PC-9 (cell line): Measurements from ENCODE around the gene RPGRIP1. TPM values are rescaled to one million over a fixed set of nuclear protein-coding genes. Genes with fewer than 3 reads are reported as not detected.

Experiments used
- BruUV-seq: library from RNA; stranded (reverse); fragments of 400-500 nt; replicated peaks from 2 replicates; lab custom pipeline; 2021; lab: Mats Ljungman, UMichigan
- CTCF ChIA-PET: fragments of 300-600 bp; sonication (Branson Sonifier 250); formaldehyde crosslinking; loops from one replicate; lab custom pipeline; 2022; ENCODE audit warnings: antibody characterized with exemption; lab: Charles Lee
- POLR2A ChIA-PET: fragments of 300-600 bp; sonication (Branson Sonifier 250); formaldehyde crosslinking; loops from one replicate; lab custom pipeline; 2022; ENCODE audit warnings: antibody characterized with exemption; ENCODE audit not compliant: unreplicated experiment; lab: Charles Lee
- DNase-seq, 2 experiments: peaks; one replicate each; pipeline versions ENCODE4 v3.0.0 to v3.0.0-alpha.2; 2015 to 2022; ENCODE audit warnings: mixed read lengths in 1 of 2
- H2AFZ ChIP-seq: fragments of 200-600 bp; sonication (generic); 2 replicates; pipeline ENCODE4 v1.8.1; 2017; ENCODE audit warnings: antibody characterized with exemption
- H3F3A ChIP-seq: fragments of 200-600 bp; sonication (generic); 2 replicates; pipeline ENCODE4 v1.8.1; 2017; ENCODE audit warnings: antibody characterized with exemption, mild to moderate bottlenecking, low read depth; ENCODE audit not compliant: insufficient read depth
- H3K27ac ChIP-seq: fragments of 200-600 bp; sonication (generic); 2 replicates; pipeline ENCODE4 v1.6.1; 2016; ENCODE audit warnings: mixed run types
- H3K27me3 ChIP-seq: fragments of 200-600 bp; sonication (generic); 2 replicates; pipeline ENCODE4 v1.6.1; 2016; ENCODE audit warnings: low read depth, mixed run types; ENCODE audit not compliant: insufficient read depth
- H3K36me3 ChIP-seq: fragments of 200-600 bp; sonication (generic); 2 replicates; pipeline ENCODE4 v1.6.1; 2016; ENCODE audit warnings: low read depth, mixed run types
- H3K4me1 ChIP-seq: fragments of 200-600 bp; sonication (generic); replicated peaks from 2 replicates; pipeline ENCODE4 v1.6.1; 2016; ENCODE audit warnings: mixed run types; ENCODE audit not compliant: insufficient read depth
- H3K4me2 ChIP-seq: fragments of 200-600 bp; sonication (generic); 2 replicates; pipeline ENCODE4 v1.6.1; 2017; ENCODE audit warnings: mixed run types
- H3K4me3 ChIP-seq: fragments of 200-600 bp; sonication (generic); 2 replicates; pipeline ENCODE4 v1.6.1; 2016; ENCODE audit warnings: mixed run types
- H3K79me2 ChIP-seq: fragments of 200-600 bp; sonication (generic); 2 replicates; pipeline ENCODE4 v1.6.1; 2017; ENCODE audit warnings: low read depth, mixed run types
- H3K9me2 ChIP-seq: fragments of 200-600 bp; sonication (generic); 2 replicates; pipeline ENCODE4 v1.8.1; 2017; ENCODE audit warnings: mild to moderate bottlenecking; ENCODE audit not compliant: insufficient read depth
- H3K9me3 ChIP-seq: fragments of 200-600 bp; sonication (generic); 2 replicates; pipeline ENCODE4 v1.8.1; 2016; ENCODE audit warnings: low read depth; ENCODE audit not compliant: insufficient read depth
- H4K20me1 ChIP-seq: fragments of 200-600 bp; sonication (generic); 2 replicates; pipeline ENCODE4 v1.8.1; 2017; ENCODE audit not compliant: insufficient read depth
- CTCF ChIP-seq: fragments of 200-600 bp; sonication (generic); conservative IDR thresholded peaks from 2 replicates; pipeline ENCODE4 v1.6.1; 2017; ENCODE audit warnings: mixed run types, antibody characterized with exemption, mild to moderate bottlenecking, moderate library complexity
- EZH2 ChIP-seq: fragments of 200-600 bp; sonication (generic); IDR thresholded peaks from 2 replicates; pipeline ENCODE4 v1.8.0; 2017; ENCODE audit warnings: antibody characterized with exemption, low read depth
- intact Hi-C: fragments of 100-400 bp; cut with micrococcal nuclease; formaldehyde crosslinking; loops from one replicate; pipeline ENCODE4 v1.10.0; 2022; ENCODE audit not compliant: unreplicated experiment
- total RNA-seq: library from RNA; stranded (reverse); gene quantifications from 2 replicates; pipeline ENCODE4 v1.2.3, GENCODE V29; 2021

The RPGRIP1 gene
- total RNA-seq, 1 experiment from 2014 or later = 2.1 TPM

- Histone ChIP-seq H3K4me2 (0 out of 2 replicates have a peak overlapping the region, but pooled peaks have one; percentile 2), H3K9me2 (no peaks in the 10 kb centered on the region), H3K27me3 (no peaks in the 10 kb centered on the region), H3K4me3 (no peak overlapping the region), H3F3A (peaks cover 89% of the 10 kb centered on the region), H3K27ac (0 out of 2 replicates have a peak overlapping the region, but pooled peaks have one; percentile 1), H4K20me1 (peaks cover 98% of the 10 kb centered on the region), H3K9me3 (no peaks in the 10 kb centered on the region), H3K79me2 (peaks cover 100% of the 10 kb centered on the region), H3K4me1 (peaks cover 33% of the 10 kb centered on the region), H3K36me3 (peaks cover 77% of the 10 kb centered on the region), H2AFZ (no peak overlapping the region)
- ChIA-PET CTCF (interaction anchor here (0.7 kb wide), 1 partner anchor 13 kb away, joined by 8 read pairs; no protein-coding TSS in a partner anchor), POLR2A (no interaction called here)
- TF ChIP-seq CTCF (no peak), EZH2 (no peak)
- DNase-seq = no peak
- BruUV-seq = no TSS peak
- intact Hi-C loops = no loop called here
Observed at GRCh38 chr14:21258889-21259787, 20.7 kb upstream of the RPGRIP1 start.

GRCh38 chr14:21261824-21262223 lies 18.1 kb upstream of the RPGRIP1 start:
- Histone ChIP-seq H3K79me2 (peaks cover 100% of the 10 kb centered on the region), H3K4me1 (peaks cover 51% of the 10 kb centered on the region), H3K4me3 (no peak overlapping the region), H3K36me3 (peaks cover 82% of the 10 kb centered on the region), H2AFZ (no peak overlapping the region), H3K9me2 (no peaks in the 10 kb centered on the region), H3F3A (peaks cover 91% of the 10 kb centered on the region), H3K27me3 (no peaks in the 10 kb centered on the region), H3K4me2 (peak overlapping the region; percentile 39; the same call in 1 of the 2 replicates), H3K27ac (peak overlapping the region; percentile 20; the same call in 1 of the 2 replicates), H3K9me3 (no peaks in the 10 kb centered on the region), H4K20me1 (peaks cover 98% of the 10 kb centered on the region)
- intact Hi-C loops = loop anchor here (10.0 kb wide), 1 partner anchor 123 kb away; the partner anchor contains the start of gene SUPT16H
- no TSS peak for BruUV-seq
- TF ChIP-seq CTCF (no peak), EZH2 (no peak)
- POLR2A ChIA-PET = no interaction called here
- no peak for DNase-seq
- CTCF ChIA-PET = no interaction called here

- peaks cover 89% of the 10 kb centered on the region for H3F3A ChIP-seq
- H3K9me2 ChIP-seq = no peaks in the 10 kb centered on the region
- no peak for DNase-seq
- intact Hi-C loops = loop anchor here (10.0 kb wide), 1 partner anchor 122 kb away; the partner anchor contains the start of gene SUPT16H
- peak overlapping the region; percentile 20; the same call in 1 of the 2 replicates for H3K27ac ChIP-seq
- no peak for TF ChIP-seq CTCF
- TF ChIP-seq EZH2 = no peak
- H3K36me3 ChIP-seq = peaks cover 81% of the 10 kb centered on the region
- CTCF ChIA-PET = no interaction called here
- H4K20me1 ChIP-seq = peaks cover 98% of the 10 kb centered on the region
- no peak overlapping the region for H3K4me3 ChIP-seq
- H2AFZ ChIP-seq = no peak overlapping the region
- POLR2A ChIA-PET = no interaction called here
- no peaks in the 10 kb centered on the region for H3K9me3 ChIP-seq
- peaks cover 51% of the 10 kb centered on the region for H3K4me1 ChIP-seq
- peak overlapping the region; percentile 39 for H3K4me2 ChIP-seq
- BruUV-seq = no TSS peak
- peaks cover 100% of the 10 kb centered on the region for H3K79me2 ChIP-seq
- H3K27me3 ChIP-seq = no peaks in the 10 kb centered on the region
Observed at GRCh38 chr14:21262410-21262809, 17.5 kb upstream of the RPGRIP1 start.
